HepG2 (cell line): ENCODE measurements around the gene EFNA3.

Source experiments
- ESRRA ChIP-seq: sonication (generic); formaldehyde crosslinking; IDR thresholded peaks from 2 replicates; pipeline ENCODE4 v1.5.1; 2020; ENCODE audit warnings: mild to moderate bottlenecking, low read depth, missing genetic modification reagents
- ETS1 ChIP-seq: sonication (generic); formaldehyde crosslinking; IDR thresholded peaks from 2 replicates; pipeline ENCODE4 v1.4.0; 2020; ENCODE audit warnings: missing genetic modification reagents
- ETV5 ChIP-seq: IDR thresholded peaks from 2 replicates; pipeline ENCODE4 v1.6.1; 2018; ENCODE audit warnings: missing biosample characterization, missing genetic modification reagents, inconsistent platforms, borderline replicate concordance
- EZH2 ChIP-seq: conservative IDR thresholded peaks from 2 replicates; pipeline ENCODE4 v1.6.1; 2012; ENCODE audit warnings: mild to moderate bottlenecking, low read depth, low read length, moderate library complexity
- GPBP1L1 ChIP-seq: sonication (generic); formaldehyde crosslinking; IDR thresholded peaks from 2 replicates; pipeline ENCODE4 v1.5.0; 2020; ENCODE audit warnings: mild to moderate bottlenecking, missing genetic modification reagents
- MXD4 ChIP-seq: IDR thresholded peaks from 2 replicates; pipeline ENCODE4 v1.6.1; 2016; ENCODE audit warnings: mild to moderate bottlenecking, missing biosample characterization, missing genetic modification reagents
- POLR2AphosphoS5 ChIP-seq: IDR thresholded peaks from 2 replicates; pipeline ENCODE4 v1.6.1; 2012; ENCODE audit warnings: low read depth, low read length
- REST ChIP-seq, 2 experiments: IDR thresholded peaks; 2 replicates each; pipeline ENCODE4 v1.6.1; 2011 to 2012; ENCODE audit warnings: low read length in 2 of 2, borderline replicate concordance in 1 of 2, low read depth in 1 of 2, mild to moderate bottlenecking in 1 of 2, moderate library complexity in 1 of 2
- SNAPC4 ChIP-seq: sonication (generic); formaldehyde crosslinking; IDR thresholded peaks from 2 replicates; pipeline ENCODE4 v1.4.0; 2020; ENCODE audit warnings: mild to moderate bottlenecking, missing genetic modification reagents
- TCF7 ChIP-seq: sonication (generic); IDR thresholded peaks from 2 replicates; pipeline ENCODE4 v1.6.1; 2016; ENCODE audit warnings: antibody characterized with exemption, low read depth
- ZNF205 ChIP-seq: IDR thresholded peaks from 2 replicates; pipeline ENCODE4 v1.6.1; 2018; ENCODE audit warnings: missing biosample characterization, missing genetic modification reagents

- TF ChIP-seq EZH2 (no peak), SNAPC4 (no peak), ESRRA (CRISPR knock-in tag) (no peak), TCF7 (no peak), ZNF205 (CRISPR knock-in tag) (no peak), ETV5 (CRISPR knock-in tag) (no peak), ETS1 (no peak), POLR2AphosphoS5 (no peak), REST (IDR thresholded peaks at IDR 0.05; ENCODE audit: borderline replicate concordance in 1 of 2, low read depth in 1 of 2, low read length in 2 of 2) (no peak), GPBP1L1 (CRISPR knock-in tag) (no peak), MXD4 (no peak)
Observed at GRCh38 chr1:155032886-155033285, 45.8 kb upstream of the EFNA3 start.
